Spinal cord (tissue), 10 donors: ENCODE results near the gene HHEX. TPM values are rescaled to one million over a fixed set of nuclear protein-coding genes. Genes with fewer than 3 reads are reported as not detected.

Experiments
- DNase-seq, 6 donors: peaks; one replicate each; pipeline versions ENCODE4 v3.0.0 to v3.0.0-alpha.2; 2013 to 2015; ENCODE audit warnings: low spot score in 6 of 6, low read depth in 4 of 6
- H3K27ac ChIP-seq: one replicate; pipeline ENCODE4 v1.5.1; 2013; ENCODE audit warnings: low read depth, low read length, control low read depth
- H3K27me3 ChIP-seq: one replicate; pipeline ENCODE4 v1.6.1; 2013; ENCODE audit warnings: low read length; ENCODE audit not compliant: control insufficient read depth, insufficient read depth
- H3K36me3 ChIP-seq: one replicate; pipeline ENCODE4 v1.6.1; 2013; ENCODE audit warnings: low read length; ENCODE audit not compliant: control insufficient read depth, insufficient read depth
- H3K4me1 ChIP-seq: one replicate; pipeline ENCODE4 v1.6.1; 2013; ENCODE audit warnings: low read length; ENCODE audit not compliant: control insufficient read depth, insufficient read depth
- H3K4me3 ChIP-seq: one replicate; pipeline ENCODE4 v1.5.1; 2013; ENCODE audit warnings: low read depth, low read length, control low read depth
- H3K9me3 ChIP-seq: one replicate; pipeline ENCODE4 v1.6.1; 2013; ENCODE audit warnings: low read length; ENCODE audit not compliant: control insufficient read depth, insufficient read depth
- WGBS: methylation state at CpG from one replicate; pipeline ENCODE4 v1.1.5; 2013; ENCODE audit warnings: missing lambda C conversion rate; ENCODE audit not compliant: insufficient coverage; 5-methylcytosine and 5-hydroxymethylcytosine counted together
- polyA plus RNA-seq, 2 donors: library from polyadenylated mRNA; unstranded; fragments of 120-200 nt; gene quantifications; one replicate each; pipeline ENCODE4 v1.2.1, GENCODE V29; 2013; ENCODE audit not compliant: insufficient read length in 2 of 2
- total RNA-seq, 2 donors: library from RNA; depleted of rRNA in 1 of 2; stranded (reverse); fragments of 120-200 nt in 1 of 2; fragments of >200 nt in 1 of 2; gene quantifications; one replicate each; pipeline versions ENCODE4 v1.2.3 to v1.2.4, GENCODE V29; 2013 to 2014
- donor health status: healthy.

Gene HHEX
- total and polyA plus RNA-seq, 4 donors: 6.0 to 8.8 (median 7.1) TPM

- H3K4me3 ChIP-seq: no peak overlapping the region
- H3K27me3 ChIP-seq: peaks cover 41% of the 10 kb centered on the region
- DNase-seq: no peak
- 100% methylated on average over 1 of the region's 4 CpGs for WGBS
- H3K4me1 ChIP-seq: peaks cover 8% of the 10 kb centered on the region
- H3K36me3 ChIP-seq: no peaks in the 10 kb centered on the region
- no peak overlapping the region for H3K27ac ChIP-seq
- H3K9me3 ChIP-seq: no peaks in the 10 kb centered on the region
Observed at GRCh38 chr10:92702301-92702916, 12.7 kb downstream of the HHEX start.

GRCh38 chr10:92712016-92712889, 22.5 kb downstream of the HHEX start:
- no peak overlapping the region for H3K4me3 ChIP-seq
- H3K36me3 ChIP-seq: no peaks in the 10 kb centered on the region
- H3K4me1 ChIP-seq: no peaks in the 10 kb centered on the region
- WGBS: 88% methylated on average over 3 of the region's 10 CpGs
- no peaks in the 10 kb centered on the region for H3K9me3 ChIP-seq
- H3K27ac ChIP-seq: no peak overlapping the region
- no peak for DNase-seq
- H3K27me3 ChIP-seq: no peaks in the 10 kb centered on the region

- 97% methylated on average over 5 of the region's 7 CpGs for WGBS
- Histone ChIP-seq H3K27me3 (no peaks in the 10 kb centered on the region), H3K4me1 (no peaks in the 10 kb centered on the region), H3K9me3 (no peaks in the 10 kb centered on the region), H3K36me3 (no peaks in the 10 kb centered on the region), H3K4me3 (no peak overlapping the region), H3K27ac (no peak overlapping the region)
- no peak for DNase-seq
Observed at GRCh38 chr10:92714152-92714845, 24.5 kb downstream of the HHEX start.

GRCh38 chr10:92714872-92715271, 25.1 kb downstream of the HHEX start:
- H3K4me3 ChIP-seq: no peak overlapping the region
- no peak for DNase-seq
- no peaks in the 10 kb centered on the region for H3K36me3 ChIP-seq
- H3K4me1 ChIP-seq: no peaks in the 10 kb centered on the region
- WGBS: 100% methylated on average over 2 of the region's 3 CpGs
- no peaks in the 10 kb centered on the region for H3K27me3 ChIP-seq
- H3K9me3 ChIP-seq: no peaks in the 10 kb centered on the region
- no peak overlapping the region for H3K27ac ChIP-seq

- Histone ChIP-seq H3K27me3 (no peaks in the 10 kb centered on the region), H3K4me3 (no peak overlapping the region), H3K9me3 (no peaks in the 10 kb centered on the region), H3K27ac (no peak overlapping the region), H3K36me3 (no peaks in the 10 kb centered on the region), H3K4me1 (no peaks in the 10 kb centered on the region)
- 10% methylated on average over 1 of the region's 5 CpGs for WGBS
- DNase-seq: peak in 1 of 6 donors; percentile 5
Observed at GRCh38 chr10:92719991-92720830, 30.5 kb downstream of the HHEX start.

GRCh38 chr10:92720831-92721165, 31.0 kb downstream of the HHEX start:
- no peak for DNase-seq
- no peak overlapping the region for H3K4me3 ChIP-seq
- H3K9me3 ChIP-seq: no peaks in the 10 kb centered on the region
- no peaks in the 10 kb centered on the region for H3K4me1 ChIP-seq
- H3K27ac ChIP-seq: no peak overlapping the region
- H3K27me3 ChIP-seq: no peaks in the 10 kb centered on the region
- H3K36me3 ChIP-seq: no peaks in the 10 kb centered on the region

- H3K9me3 ChIP-seq: no peaks in the 10 kb centered on the region
- H3K27me3 ChIP-seq: no peaks in the 10 kb centered on the region
- no peaks in the 10 kb centered on the region for H3K36me3 ChIP-seq
- H3K27ac ChIP-seq: no peak overlapping the region
- DNase-seq: no peak
- no peak overlapping the region for H3K4me3 ChIP-seq
- no peaks in the 10 kb centered on the region for H3K4me1 ChIP-seq
Observed at GRCh38 chr10:92722349-92722748, 32.6 kb downstream of the HHEX start.

- DNase-seq: no peak
- Histone ChIP-seq H3K9me3 (no peaks in the 10 kb centered on the region), H3K27ac (no peak overlapping the region), H3K4me1 (no peaks in the 10 kb centered on the region), H3K27me3 (no peaks in the 10 kb centered on the region), H3K36me3 (no peaks in the 10 kb centered on the region), H3K4me3 (no peak overlapping the region)
- WGBS: 91% methylated on average over 6 of the region's 6 CpGs
Observed at GRCh38 chr10:92727141-92727540, 37.4 kb downstream of the HHEX start.

GRCh38 chr10:92727550-92727949, 37.8 kb downstream of the HHEX start:
- Histone ChIP-seq H3K27me3 (no peaks in the 10 kb centered on the region), H3K36me3 (no peaks in the 10 kb centered on the region), H3K4me1 (no peaks in the 10 kb centered on the region), H3K9me3 (no peaks in the 10 kb centered on the region), H3K27ac (no peak overlapping the region), H3K4me3 (no peak overlapping the region)
- DNase-seq: no peak
- WGBS: no CpG with 5 or more reads among the region's 3 CpGs
